ENCODE data around the gene LHPP.

DNA sequence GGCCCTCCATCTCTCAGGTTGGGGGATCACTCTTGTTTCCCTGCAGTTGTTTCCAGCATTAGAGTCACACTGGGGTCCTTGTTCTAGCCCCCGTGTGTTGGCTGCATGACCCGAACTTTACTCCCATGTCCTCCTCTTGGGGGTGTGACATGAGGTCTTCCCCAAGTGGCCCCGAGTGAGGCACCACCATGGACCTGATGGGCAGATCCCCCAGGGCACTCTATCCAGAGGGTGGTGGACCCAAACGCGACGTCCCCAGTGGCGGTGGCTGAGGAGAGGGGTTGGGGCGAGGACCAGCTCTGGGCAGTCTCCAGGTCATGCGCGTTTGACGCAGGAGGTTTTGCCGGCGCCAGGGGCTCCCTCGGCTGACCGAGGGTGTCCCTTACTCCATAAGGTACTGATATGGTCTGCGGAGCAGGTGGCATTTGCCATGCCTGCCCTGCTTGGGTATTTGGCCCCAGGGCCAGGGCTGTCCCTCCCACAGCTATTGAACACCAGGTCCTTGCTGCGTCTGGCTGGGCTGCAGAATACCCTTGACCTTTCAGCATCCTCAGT lies 131.9 kb downstream of the LHPP start:
- no peak for TF ChIP-seq POLR2A (IDR thresholded peaks at IDR 0.05)
- no peak for TF ChIP-seq POLR2AphosphoS5 (IDR thresholded peaks at IDR 0.05)

Data from spleen (tissue), 3 donors.